GM19372 (cell line): ENCODE data around the gene AEN.

Source experiments
- ATAC-seq: cut with Tn5 transposase; IDR thresholded peaks from one replicate; pipeline ENCODE4 v1.9.1; 2021; ENCODE audit warnings: mild to moderate bottlenecking, low read depth, moderate library complexity; ENCODE audit not compliant: unreplicated experiment

Gene AEN

GRCh38 chr15:88648357-88649214, 27.4 kb downstream of the AEN start:
- ATAC-seq: no peak

- ATAC-seq: peak; percentile 81
These were observed 28.2 kb downstream of the AEN start for GRCh38 chr15:88649286-88649733.

GRCh38 chr15:88649753-88650551, 28.8 kb downstream of the AEN start:
- ATAC-seq: no peak

GRCh38 chr15:88650556-88650955, 29.4 kb downstream of the AEN start:
- no peak for ATAC-seq

GRCh38 chr15:88651136-88651732, 30.1 kb downstream of the AEN start:
- no peak for ATAC-seq

- ATAC-seq: no peak
These were observed 30.8 kb downstream of the AEN start for GRCh38 chr15:88651971-88652370.

- no peak for ATAC-seq
These were observed 31.5 kb downstream of the AEN start for GRCh38 chr15:88652456-88653199.

GRCh38 chr15:88653200-88654064, 32.3 kb downstream of the AEN start:
- ATAC-seq: no peak

GRCh38 chr15:88654430-88655102, 33.4 kb downstream of the AEN start:
- no peak for ATAC-seq

GRCh38 chr15:88655103-88655553, 34.0 kb downstream of the AEN start:
- ATAC-seq: no peak

GRCh38 chr15:88655800-88656488, 34.8 kb downstream of the AEN start:
- ATAC-seq: no peak

- ATAC-seq: peak; percentile 96
These were observed 35.7 kb downstream of the AEN start for GRCh38 chr15:88656760-88657221.

GRCh38 chr15:88657326-88658069, 36.4 kb downstream of the AEN start:
- ATAC-seq: no peak

GRCh38 chr15:88658070-88658965, 37.2 kb downstream of the AEN start:
- ATAC-seq: no peak

- no peak for ATAC-seq
These were observed 38.1 kb downstream of the AEN start for GRCh38 chr15:88658972-88659931.
